H9 (cell line): ENCODE measurements around the gene MRPL17. TPM values are rescaled to one million over a fixed set of nuclear protein-coding genes. Genes with fewer than 3 reads are reported as not detected.

Source experiments
- DNase-seq: peaks from one replicate; pipeline ENCODE4 v3.0.0-alpha.2; 2017
- H2AFZ ChIP-seq: one replicate; pipeline ENCODE4 v1.6.1; 2013; ENCODE audit warnings: mild to moderate bottlenecking, low read length, control low read depth, moderate library complexity
- H2AK5ac ChIP-seq: 2 replicates; pipeline ENCODE4 v1.6.1; 2013; ENCODE audit warnings: low read length, control low read depth, mixed read lengths; ENCODE audit not compliant: insufficient read length
- H2BK120ac ChIP-seq: one replicate; pipeline ENCODE4 v1.6.1; 2013; ENCODE audit warnings: low read depth, mild to moderate bottlenecking, low read length, control low read depth, inconsistent platforms; ENCODE audit not compliant: poor library complexity, severe bottlenecking
- H2BK12ac ChIP-seq: 2 replicates; pipeline ENCODE4 v1.6.1; 2013; ENCODE audit warnings: low read length, control low read depth, mixed read lengths, low read depth; ENCODE audit not compliant: insufficient read length
- H2BK15ac ChIP-seq: 2 replicates; pipeline ENCODE4 v1.6.1; 2013; ENCODE audit warnings: low read depth, low read length, control low read depth
- H2BK20ac ChIP-seq: one replicate; pipeline ENCODE4 v1.6.1; 2013; ENCODE audit warnings: low read depth, mild to moderate bottlenecking, low read length, control low read depth, inconsistent platforms; ENCODE audit not compliant: poor library complexity, severe bottlenecking
- H2BK5ac ChIP-seq: 2 replicates; pipeline ENCODE4 v1.6.1; 2013; ENCODE audit warnings: low read length, control low read depth, mixed read lengths; ENCODE audit not compliant: insufficient read length
- H3K14ac ChIP-seq: 2 replicates; pipeline ENCODE4 v1.6.1; 2013; ENCODE audit warnings: low read length, control low read depth; ENCODE audit not compliant: insufficient read depth
- H3K18ac ChIP-seq: 2 replicates; pipeline ENCODE4 v1.6.1; 2013; ENCODE audit warnings: low read depth, mild to moderate bottlenecking, mixed read lengths, low read length, control low read depth; ENCODE audit not compliant: insufficient read length
- H3K23ac ChIP-seq: 2 replicates; pipeline ENCODE4 v1.6.1; 2013; ENCODE audit warnings: low read length, control low read depth, mixed read lengths, low read depth; ENCODE audit not compliant: insufficient read length
- H3K23me2 ChIP-seq: 2 replicates; pipeline ENCODE4 v1.6.1; 2013; ENCODE audit warnings: low read depth, mild to moderate bottlenecking, mixed read lengths, low read length, control low read depth; ENCODE audit not compliant: insufficient read length, poor library complexity, severe bottlenecking
- H3K27ac ChIP-seq: 2 replicates; pipeline ENCODE4 v1.5.1; 2013; ENCODE audit warnings: low read length, control low read depth, mixed read lengths, low read depth; ENCODE audit not compliant: insufficient read length
- H3K27me3 ChIP-seq: 2 replicates; pipeline ENCODE4 v1.6.1; 2013; ENCODE audit warnings: low read length, control low read depth, inconsistent platforms; ENCODE audit not compliant: insufficient read depth
- H3K4ac ChIP-seq: 2 replicates; pipeline ENCODE4 v1.6.1; 2013; ENCODE audit warnings: low read depth, mild to moderate bottlenecking, control low read depth, inconsistent platforms, low read length, moderate library complexity
- H3K4me1 ChIP-seq: 2 replicates; pipeline ENCODE4 v1.6.1; 2013; ENCODE audit warnings: low read length, control low read depth, inconsistent platforms; ENCODE audit not compliant: insufficient read depth
- H3K4me2 ChIP-seq: 2 replicates; pipeline ENCODE4 v1.6.1; 2013; ENCODE audit warnings: low read length, control low read depth, mixed read lengths; ENCODE audit not compliant: insufficient read length, insufficient read depth
- H3K56ac ChIP-seq: 2 replicates; pipeline ENCODE4 v1.6.1; 2013; ENCODE audit warnings: low read depth, mild to moderate bottlenecking, mixed read lengths, low read length, control low read depth; ENCODE audit not compliant: insufficient read length
- H3K79me1 ChIP-seq: 2 replicates; pipeline ENCODE4 v1.6.1; 2013; ENCODE audit warnings: low read depth, mild to moderate bottlenecking, moderate library complexity, low read length, control low read depth, inconsistent platforms; ENCODE audit not compliant: insufficient read depth, poor library complexity, severe bottlenecking
- H3K79me2 ChIP-seq: 2 replicates; pipeline ENCODE4 v1.6.1; 2013; ENCODE audit warnings: low read length, control low read depth, inconsistent platforms; ENCODE audit not compliant: insufficient read depth
- H3K9ac ChIP-seq: 2 replicates; pipeline ENCODE4 v1.6.1; 2013; ENCODE audit warnings: low read length, control low read depth, mixed read lengths; ENCODE audit not compliant: insufficient read length; ENCODE audit errors: extremely low read depth
- H3K9me3 ChIP-seq: one replicate; pipeline ENCODE4 v1.6.1; 2013; ENCODE audit warnings: low read depth, low read length, inconsistent platforms; ENCODE audit not compliant: control insufficient read depth
- H3T11ph ChIP-seq: one replicate; pipeline ENCODE4 v1.6.1; 2013; ENCODE audit warnings: mild to moderate bottlenecking, low read length, control low read depth, inconsistent platforms
- H4K20me1 ChIP-seq: one replicate; pipeline ENCODE4 v1.6.1; 2013; ENCODE audit not compliant: control insufficient read depth, insufficient read length, insufficient read depth
- H4K5ac ChIP-seq: 2 replicates; pipeline ENCODE4 v1.6.1; 2013; ENCODE audit warnings: low read depth, mild to moderate bottlenecking, mixed read lengths, low read length, control low read depth; ENCODE audit not compliant: insufficient read length
- H4K8ac ChIP-seq: replicated peaks from 2 replicates; pipeline ENCODE4 v1.6.1; 2013; ENCODE audit warnings: low read length, control low read depth, mixed read lengths, low read depth; ENCODE audit not compliant: insufficient read length
- H4K91ac ChIP-seq: 2 replicates; pipeline ENCODE4 v1.6.1; 2013; ENCODE audit warnings: low read depth, mild to moderate bottlenecking, moderate library complexity, mixed read lengths, low read length, control low read depth; ENCODE audit not compliant: insufficient read length
- H3K27ac Mint-ChIP-seq, 3 experiments: 2 replicates in 2 of 3; 3 replicates in 1 of 3; pipeline ENCODE4 v1.8.0; 2020 to 2021; ENCODE audit warnings: mixed read lengths in 3 of 3, mild to moderate bottlenecking in 1 of 3, moderate library complexity in 1 of 3
- H3K27me3 Mint-ChIP-seq: 2 replicates; pipeline ENCODE4 v1.8.0; 2021; ENCODE audit warnings: low read depth, mild to moderate bottlenecking, moderate library complexity, mixed read lengths
- H3K36me3 Mint-ChIP-seq, 3 experiments: 2 replicates in 2 of 3; 3 replicates in 1 of 3; pipeline ENCODE4 v1.8.0; 2020 to 2021; ENCODE audit warnings: low read depth in 3 of 3, mixed read lengths in 3 of 3; ENCODE audit not compliant: insufficient read depth in 1 of 3
- H3K4me1 Mint-ChIP-seq, 2 experiments: 2 replicates each; pipeline ENCODE4 v1.8.0; 2020; ENCODE audit warnings: mixed read lengths in 2 of 2
- H3K4me3 Mint-ChIP-seq, 2 experiments: 2 replicates in 1 of 2; 3 replicates in 1 of 2; pipeline ENCODE4 v1.8.0; 2020 to 2021; ENCODE audit warnings: mild to moderate bottlenecking in 2 of 2, mixed read lengths in 2 of 2, moderate library complexity in 1 of 2
- H3K9me3 Mint-ChIP-seq, 2 experiments: 2 replicates in 1 of 2; 3 replicates in 1 of 2; pipeline ENCODE4 v1.8.0; 2020; ENCODE audit warnings: mild to moderate bottlenecking in 2 of 2, mixed read lengths in 2 of 2, moderate library complexity in 1 of 2
- CTCF ChIP-seq: fragments of 200-600 bp; sonication (generic); conservative IDR thresholded peaks from 3 replicates; pipeline ENCODE4 v1.8.0; 2021; ENCODE audit warnings: antibody characterized with exemption, mild to moderate bottlenecking
- total RNA-seq: library from RNA; stranded (reverse); gene quantifications from 2 replicates; pipeline ENCODE4 v1.2.1, GENCODE V29; 2021

MRPL17 gene
- total RNA-seq, 1 experiment from 2014 or later, result 75.5 TPM

GRCh38 chr11:6673523-6674218 lies 9.5 kb downstream of the MRPL17 start:
- H3T11ph ChIP-seq, result no peak overlapping the region
- no peak overlapping the region for H2BK120ac ChIP-seq
- no peak overlapping the region for H3K4me2 ChIP-seq
- H4K8ac ChIP-seq, result no peak overlapping the region
- no peaks in the 10 kb centered on the region for H3K79me2 ChIP-seq
- no peak overlapping the region for H2AK5ac ChIP-seq
- no peaks in the 10 kb centered on the region for H3K23me2 ChIP-seq
- H2BK15ac ChIP-seq, result no peak overlapping the region
- no peaks in the 10 kb centered on the region for H4K20me1 ChIP-seq
- no peaks in the 10 kb centered on the region for H3K4me1 ChIP-seq
- no peak overlapping the region for H3K56ac ChIP-seq
- no peak overlapping the region for H3K27ac ChIP-seq
- no peak overlapping the region for H3K23ac ChIP-seq
- no peak overlapping the region for H3K27ac Mint-ChIP-seq
- H3K4me1 Mint-ChIP-seq, result no peaks in the 10 kb centered on the region
- no peak overlapping the region for H3K4me3 Mint-ChIP-seq
- no peak overlapping the region for H2BK12ac ChIP-seq
- H4K5ac ChIP-seq, result no peak overlapping the region
- no peak overlapping the region for H3K4ac ChIP-seq
- no peak overlapping the region for H3K14ac ChIP-seq
- H4K91ac ChIP-seq, result no peak overlapping the region
- H2BK5ac ChIP-seq, result no peak overlapping the region
- H2BK20ac ChIP-seq, result no peak overlapping the region
- H3K27me3 ChIP-seq, result no peaks in the 10 kb centered on the region
- no peak overlapping the region for H3K18ac ChIP-seq
- no peak for TF ChIP-seq CTCF
- no peaks in the 10 kb centered on the region for H3K36me3 Mint-ChIP-seq
- no peaks in the 10 kb centered on the region for H3K79me1 ChIP-seq
- DNase-seq, result no peak
- H3K9ac ChIP-seq, result no peak overlapping the region
- H3K9me3 ChIP-seq, result no peaks in the 10 kb centered on the region
- no peak overlapping the region for H2AFZ ChIP-seq
- no peaks in the 10 kb centered on the region for H3K9me3 Mint-ChIP-seq
- 0 out of 2 replicates have a peak, but pooled peaks cover 2% of the 10 kb centered on the region for H3K27me3 Mint-ChIP-seq
